PC-3 (cell line): Measurements from ENCODE around the gene BAIAP3. TPM values are rescaled to one million over a fixed set of nuclear protein-coding genes. Genes with fewer than 3 reads are reported as not detected.

Experiments
- ATAC-seq: fragments of 200-7000 bp; cut with Tn5 transposase; 2 replicates; pipeline ENCODE4 v1.9.1; 2020; ENCODE audit warnings: mild to moderate bottlenecking, moderate library complexity
- BruUV-seq: library from RNA; stranded (reverse); fragments of 400-500 nt; replicated peaks from 2 replicates; lab custom pipeline; 2021; lab: Mats Ljungman, UMichigan
- CTCF ChIA-PET: fragments of 300-600 bp; sonication (Branson Sonifier 250); formaldehyde crosslinking; loops from one replicate; lab custom pipeline; 2022; ENCODE audit warnings: antibody characterized with exemption; lab: Charles Lee
- POLR2A ChIA-PET: fragments of 300-600 bp; sonication (Branson Sonifier 250); formaldehyde crosslinking; loops from one replicate; lab custom pipeline; 2022; ENCODE audit warnings: antibody characterized with exemption; ENCODE audit not compliant: unreplicated experiment; lab: Charles Lee
- DNase-seq: peaks from one replicate; pipeline ENCODE4 v3.0.0-alpha.2; 2015
- H2AFZ ChIP-seq: fragments of 300-600 bp; sonication (generic); 2 replicates; pipeline ENCODE4 v1.6.0; 2016; ENCODE audit warnings: antibody characterized with exemption, low read length
- H3F3A ChIP-seq: fragments of 300-600 bp; sonication (generic); one replicate; pipeline ENCODE4 v1.6.0; 2017; ENCODE audit warnings: antibody characterized with exemption, low read length, control low read depth, mild to moderate bottlenecking; ENCODE audit not compliant: unreplicated experiment
- H3K27ac ChIP-seq: fragments of 300-600 bp; sonication (generic); 2 replicates; pipeline ENCODE4 v1.5.1; 2016; ENCODE audit warnings: mild to moderate bottlenecking, low read length
- H3K27me3 ChIP-seq: fragments of 300-600 bp; sonication (generic); 2 replicates; pipeline ENCODE4 v1.6.1; 2016; ENCODE audit warnings: low read length, mixed read lengths
- H3K36me3 ChIP-seq: fragments of 300-600 bp; sonication (generic); 2 replicates; pipeline ENCODE4 v1.6.1; 2016; ENCODE audit warnings: low read depth, mixed run types, low read length, mixed read lengths
- H3K4me1 ChIP-seq: fragments of 300-600 bp; sonication (generic); 2 replicates; pipeline ENCODE4 v1.5.1; 2016; ENCODE audit warnings: low read length; ENCODE audit not compliant: insufficient read depth
- H3K4me2 ChIP-seq: fragments of 300-600 bp; sonication (generic); 2 replicates; pipeline ENCODE4 v1.6.0; 2016; ENCODE audit warnings: low read length
- H3K4me3 ChIP-seq: fragments of 300-600 bp; sonication (generic); 2 replicates; pipeline ENCODE4 v1.5.1; 2016; ENCODE audit warnings: mild to moderate bottlenecking, low read length, mixed read lengths
- H3K79me2 ChIP-seq: fragments of 300-600 bp; sonication (generic); 2 replicates; pipeline ENCODE4 v1.6.1; 2017; ENCODE audit warnings: low read length, mixed read lengths
- H3K9ac ChIP-seq: fragments of 300-600 bp; sonication (generic); 2 replicates; pipeline ENCODE4 v1.6.0; 2016; ENCODE audit warnings: mild to moderate bottlenecking, low read length
- H3K9me2 ChIP-seq: fragments of 300-600 bp; sonication (generic); replicated peaks from 2 replicates; pipeline ENCODE4 v1.6.1; 2016; ENCODE audit warnings: mixed run types, low read length, mixed read lengths
- H3K9me3 ChIP-seq: fragments of 300-600 bp; sonication (generic); 2 replicates; pipeline ENCODE4 v1.6.1; 2016; ENCODE audit warnings: low read length, mixed read lengths
- H4K20me1 ChIP-seq: fragments of 300-600 bp; sonication (generic); 2 replicates; pipeline ENCODE4 v1.6.1; 2016; ENCODE audit warnings: low read length, mixed read lengths
- CTCF ChIP-seq: fragments of 300-600 bp; sonication (generic); conservative IDR thresholded peaks from 2 replicates; pipeline ENCODE4 v1.5.1; 2017; ENCODE audit warnings: antibody characterized with exemption, low read depth, mild to moderate bottlenecking, low read length
- EZH2 ChIP-seq: fragments of 300-600 bp; sonication (generic); IDR thresholded peaks from one replicate; pipeline ENCODE4 v1.6.1; 2017; ENCODE audit warnings: antibody characterized with exemption, mild to moderate bottlenecking, low read length; ENCODE audit not compliant: unreplicated experiment
- EZH2phosphoT487 ChIP-seq: fragments of 300-600 bp; sonication (generic); IDR thresholded peaks from 2 replicates; pipeline ENCODE4 v1.6.1; 2018; ENCODE audit warnings: mild to moderate bottlenecking, antibody characterized with exemption, low read length, borderline replicate concordance
- intact Hi-C: fragments of 100-400 bp; cut with micrococcal nuclease; formaldehyde crosslinking; loops from 2 replicates; pipeline ENCODE4 v1.9.0; 2023
- total RNA-seq: library from RNA; depleted of rRNA; stranded (reverse); fragments of >200 nt; gene quantifications from 2 replicates; pipeline ENCODE4 v1.2.3, GENCODE V29; 2014

Gene BAIAP3
- total RNA-seq, 1 experiment from 2014 or later, result 13.1 TPM

GRCh38 chr16:1335211-1335971 is 1.9 kb downstream of the BAIAP3 start:
- Histone ChIP-seq H3K4me3 (no peak overlapping the region), H2AFZ (no peak overlapping the region), H3K9ac (no peak overlapping the region), H3K4me2 (no peak overlapping the region), H3K4me1 (peaks cover 12% of the 10 kb centered on the region; the same call in 1 of the 2 replicates), H3K36me3 (no peaks in the 10 kb centered on the region), H3K9me3 (no peaks in the 10 kb centered on the region), H3K79me2 (no peaks in the 10 kb centered on the region), H3F3A (no peaks in the 10 kb centered on the region), H3K9me2 (no peaks in the 10 kb centered on the region), H3K27ac (no peak overlapping the region), H4K20me1 (no peaks in the 10 kb centered on the region), H3K27me3 (no peaks in the 10 kb centered on the region)
- no peak for TF ChIP-seq EZH2
- no peak for TF ChIP-seq EZH2phosphoT487
- TF ChIP-seq CTCF, result no peak
- no TSS peak for BruUV-seq
- intact Hi-C loops, result no loop called here
- ATAC-seq (no peak), DNase-seq (no peak)
- POLR2A ChIA-PET, result no interaction called here
- CTCF ChIA-PET, result no interaction called here

GRCh38 chr16:1335996-1336395 is 2.6 kb downstream of the BAIAP3 start:
- no TSS peak for BruUV-seq

More at GRCh38 chr16:1335996-1336395, 2.6 kb downstream of the BAIAP3 start:
- Histone ChIP-seq H2AFZ (no peak overlapping the region), H3F3A (no peaks in the 10 kb centered on the region), H3K79me2 (no peaks in the 10 kb centered on the region), H3K4me2 (no peak overlapping the region), H3K27ac (no peak overlapping the region), H3K36me3 (no peaks in the 10 kb centered on the region), H4K20me1 (no peaks in the 10 kb centered on the region), H3K9me3 (no peaks in the 10 kb centered on the region), H3K27me3 (no peaks in the 10 kb centered on the region), H3K4me3 (no peak overlapping the region), H3K9ac (no peak overlapping the region), H3K9me2 (no peaks in the 10 kb centered on the region), H3K4me1 (peaks cover 12% of the 10 kb centered on the region; the same call in 1 of the 2 replicates)
- DNase-seq (no peak), ATAC-seq (no peak)
- intact Hi-C loops, result no loop called here
- ChIA-PET POLR2A (no interaction called here), CTCF (no interaction called here)
- TF ChIP-seq EZH2, result no peak
- no peak for TF ChIP-seq EZH2phosphoT487
- no peak for TF ChIP-seq CTCF
